ENCODE measurements around the gene RNF114. TPM values are rescaled to one million over a fixed set of nuclear protein-coding genes. Genes with fewer than 3 reads are reported as not detected.

Gene RNF114
- total and polyA plus RNA-seq, 7 donors = 30.8 to 104 (median 79.7) TPM

GRCh38 chr20:50001784-50002311 lies 65.7 kb downstream of the RNF114 start:
- Histone ChIP-seq H3K27me3 (ENCODE audit: insufficient read depth in 3 of 3, low read length in 2 of 3) (no peaks in the 10 kb centered on the region), H3K4me3 (no peak overlapping the region), H3K9me3 (no peaks in the 10 kb centered on the region), H3K36me3 (ENCODE audit: insufficient read depth in 1 of 2, low read depth in 1 of 2) (no peaks in the 10 kb centered on the region), H3K27ac (no peak overlapping the region), H3K4me1 (peaks cover 12% of the 10 kb centered on the region)
- ATAC-seq (no peak), DNase-seq (no peak)
- TF ChIP-seq CTCF (IDR thresholded peaks at IDR 0.05) = no peak
- intact Hi-C loops (cut with DNase I) = no loop called here
- WGBS, 3 donors = 89 to 92% (median 90%) methylated on average over 9 of the region's 9 CpGs

- Histone ChIP-seq H3K27me3 (ENCODE audit: insufficient read depth in 3 of 3, low read length in 2 of 3) (no peaks in the 10 kb centered on the region), H3K4me1 (peaks cover 12% of the 10 kb centered on the region), H3K27ac (no peak overlapping the region), H3K36me3 (ENCODE audit: insufficient read depth in 1 of 2, low read depth in 1 of 2) (no peaks in the 10 kb centered on the region), H3K4me3 (no peak overlapping the region), H3K9me3 (no peaks in the 10 kb centered on the region)
- DNase-seq (no peak), ATAC-seq (peak; percentile 83 to 94 (median 92))
- WGBS, 3 donors = 55 to 58% (median 55%) methylated on average over 4 of the region's 4 CpGs
- TF ChIP-seq CTCF (IDR thresholded peaks at IDR 0.05) = no peak
- intact Hi-C loops (cut with DNase I) = no loop called here
Observed at GRCh38 chr20:50003253-50003656, 67.1 kb downstream of the RNF114 start.

Other genes with a start within 250 kb of the RNF114 start
- gene B4GALT5, start 222.5 kb upstream of the RNF114 start, total RNA-seq = 100 to 1,000 TPM in 2 of 4 donors, 10 to 100 TPM in 2; 49.3 to 284 (median 92.5) TPM
- 10 to 100 TPM; 32.0 to 75.3 (median 72.3) TPM for gene B4GALT5, start 222.5 kb upstream of the RNF114 start, polyA plus RNA-seq
- gene SLC9A8, start 123.6 kb upstream of the RNF114 start, total RNA-seq = 10 to 100 TPM in 3 of 4 donors, 1 to 10 TPM in 1; 8.2 to 19.4 (median 11.2) TPM
- 10 to 100 TPM in 1 of 3 donors, 1 to 10 TPM in 2; 6.1 to 11.4 (median 6.3) TPM for gene SLC9A8, start 123.6 kb upstream of the RNF114 start, polyA plus RNA-seq
- gene SPATA2, start 20.9 kb upstream of the RNF114 start, total RNA-seq = 10 to 100 TPM in 2 of 4 donors, 1 to 10 TPM in 2; 6.7 to 16.3 (median 10.3) TPM
- 10 to 100 TPM in 1 of 3 donors, 1 to 10 TPM in 2; 7.8 to 15.0 (median 8.1) TPM for gene SPATA2, start 20.9 kb upstream of the RNF114 start, polyA plus RNA-seq
- gene SNAI1, start 46.6 kb downstream of the RNF114 start, total RNA-seq = 1 to 10 TPM in 2 of 4 donors, under 1 TPM in 2; 0.75 to 3.0 (median 1.9) TPM
- 1 to 10 TPM in 2 of 3 donors, under 1 TPM in 1; 0.49 to 4.6 (median 1.1) TPM for gene SNAI1, start 46.6 kb downstream of the RNF114 start, polyA plus RNA-seq
- 10 to 100 TPM; 45.2 to 78.1 (median 57.5) TPM for gene UBE2V1, start 176.8 kb downstream of the RNF114 start, total RNA-seq
- gene UBE2V1, start 176.8 kb downstream of the RNF114 start, polyA plus RNA-seq = 100 to 1,000 TPM in 2 of 3 donors, 10 to 100 TPM in 1; 57.1 to 165 (median 103) TPM
- gene PEDS1, start 217.3 kb downstream of the RNF114 start, total RNA-seq = 10 to 100 TPM; 17.5 to 59.2 (median 35.0) TPM
- gene PEDS1, start 217.3 kb downstream of the RNF114 start, polyA plus RNA-seq = 10 to 100 TPM; 23.8 to 55.1 (median 49.2) TPM

Data from psoas muscle (tissue), 8 donors.